ENCODE measurements around the gene SNX25.
"Not testable (repeated sequence)": the region's sequence is repeated elsewhere in the genome, so short reads cannot be mapped to it uniquely, and the experiment has no call there.

SNX25 gene

GRCh38 chr4:185311113-185311888, 101.9 kb downstream of the SNX25 start:
- no peak for DNase-seq

GRCh38 chr4:185312699-185313098, 103.3 kb downstream of the SNX25 start:
- DNase-seq: no peak

GRCh38 chr4:185317462-185317861, 108.1 kb downstream of the SNX25 start:
- DNase-seq: not testable (repeated sequence)

GRCh38 chr4:185317880-185318279, 108.5 kb downstream of the SNX25 start:
- DNase-seq: no peak

GRCh38 chr4:185318679-185319078, 109.3 kb downstream of the SNX25 start:
- no peak for DNase-seq

GRCh38 chr4:185322803-185323202, 113.4 kb downstream of the SNX25 start:
- DNase-seq: no peak

GRCh38 chr4:185323606-185324005, 114.2 kb downstream of the SNX25 start:
- DNase-seq: no peak

- DNase-seq: not testable (repeated sequence)
Observed at GRCh38 chr4:185324361-185324760, 115.0 kb downstream of the SNX25 start.

GRCh38 chr4:185325721-185326120, 116.3 kb downstream of the SNX25 start:
- not testable (repeated sequence) for DNase-seq

- DNase-seq: no peak
Observed at GRCh38 chr4:185328586-185328985, 119.2 kb downstream of the SNX25 start.

- not testable (repeated sequence) for DNase-seq
Observed at GRCh38 chr4:185329879-185330510, 120.6 kb downstream of the SNX25 start.

GRCh38 chr4:185332575-185333464, 123.4 kb downstream of the SNX25 start:
- DNase-seq: no peak

- no peak for DNase-seq
Observed at GRCh38 chr4:185334326-185334725, 124.9 kb downstream of the SNX25 start.

GRCh38 chr4:185335579-185335978, 126.2 kb downstream of the SNX25 start:
- DNase-seq: no peak

- no peak for DNase-seq
Observed at GRCh38 chr4:185339941-185340340, 130.5 kb downstream of the SNX25 start.

- no peak for DNase-seq
Observed at GRCh38 chr4:185341377-185341776, 132.0 kb downstream of the SNX25 start.

GRCh38 chr4:185341841-185342240, 132.4 kb downstream of the SNX25 start:
- no peak for DNase-seq

GRCh38 chr4:185343726-185344581, 134.6 kb downstream of the SNX25 start:
- DNase-seq: peak; percentile 73

- DNase-seq: no peak
Observed at GRCh38 chr4:185344743-185345538, 135.5 kb downstream of the SNX25 start.

- peak; percentile 78 for DNase-seq
Observed at GRCh38 chr4:185346975-185347601, 137.7 kb downstream of the SNX25 start.

GRCh38 chr4:185351691-185352090, 142.3 kb downstream of the SNX25 start:
- DNase-seq: no peak
